Measurements from ENCODE around the gene NDOR1. TPM values are rescaled to one million over a fixed set of nuclear protein-coding genes. Genes with fewer than 3 reads are reported as not detected.

Gene NDOR1
- total and polyA plus RNA-seq, 2 donors (not counting 3 experiments of a cell fraction or from before 2014, with no cell fraction given) = 13.5 to 26.7 TPM

GRCh38 chr9:137161558-137162486 lies 43.7 kb upstream of the NDOR1 start:
- dilution Hi-C loops (cut with MboI; ENCODE audit: extremely low pct_ligation_motif_present, low sequenced_read_pairs) = no loop called here
- Histone ChIP-seq H4K20me1 (replicated peaks; ENCODE audit: control insufficient read depth, extremely low read depth, insufficient read depth, low read length) (no peaks in the 10 kb centered on the region), H3K27ac (ENCODE audit: insufficient read depth, low read depth, low read length) (no peak overlapping the region), H3K79me2 (ENCODE audit: control insufficient read depth, insufficient read depth, low read length) (no peaks in the 10 kb centered on the region), H3K27me3 (ENCODE audit: control insufficient read depth in 2 of 2, insufficient read depth in 2 of 2, low read length in 2 of 2) (peaks cover 16 to 29% of the 10 kb centered on the region in 2 experiments), H3K9me1 (replicated peaks; ENCODE audit: control insufficient read depth, extremely low read depth, insufficient read depth, low read length) (no peaks in the 10 kb centered on the region), H3K9me3 (replicated peaks; ENCODE audit: control insufficient read depth, insufficient read depth, low read length) (no peaks in the 10 kb centered on the region), H3K36me3 (ENCODE audit: control insufficient read depth in 2 of 2, extremely low read depth in 1 of 2, insufficient read depth in 2 of 2, low read length in 2 of 2) (no peaks in the 10 kb centered on the region), H2AFZ (ENCODE audit: low read depth, low read length) (no peak overlapping the region), H3K4me3 (replicated peaks in 1 of 3; ENCODE audit: insufficient read depth in 1 of 3, low read depth in 1 of 3, low read length in 3 of 3) (no peak overlapping the region), H3K4me2 (ENCODE audit: insufficient read depth, low read length) (no peak overlapping the region), H3K9ac (replicated peaks; ENCODE audit: extremely low read depth, insufficient read depth, low read length) (no peak overlapping the region), H3K4me1 (ENCODE audit: control insufficient read depth, extremely low read depth, insufficient read depth, low read length) (peaks cover 3% of the 10 kb centered on the region)
- DNase-seq (ENCODE audit: low read depth, low spot score) = no peak
- TF ChIP-seq MAX (IDR thresholded peaks at IDR 0.05; ENCODE audit: insufficient read depth, insufficient read length) (no peak), POLR2AphosphoS5 (IDR thresholded peaks at IDR 0.05; ENCODE audit: insufficient read depth, low read depth, low read length) (no peak), CTCF (IDR thresholded peaks at IDR 0.05; ENCODE audit: extremely low read depth in 1 of 2, insufficient read depth in 1 of 2, low read depth in 1 of 2, low read length in 2 of 2) (no peak), EZH2 (IDR thresholded peaks at IDR 0.05; ENCODE audit: borderline replicate concordance, low read depth, low read length, severe bottlenecking) (no peak), JUN (IDR thresholded peaks at IDR 0.05; ENCODE audit: borderline replicate concordance, insufficient read depth, insufficient read length, low read depth) (no peak), MYC (IDR thresholded peaks at IDR 0.05; ENCODE audit: low read depth, low read length) (no peak), FOS (IDR thresholded peaks at IDR 0.05; ENCODE audit: borderline replicate concordance, insufficient read depth, low read length) (no peak), GATA2 (IDR thresholded peaks at IDR 0.05; ENCODE audit: insufficient read depth, insufficient read length, low read depth, low read length) (no peak), POLR2A (IDR thresholded peaks at IDR 0.05; ENCODE audit: low read depth, low read length) (no peak)
- POLR2A ChIA-PET = no interaction called here
- no peak for FAIRE-seq
- CTCF ChIA-PET = interaction anchor here (1.2 to 1.5 kb wide), 2 partner anchors 9 to 14 kb away, joined by 4 to 12 read pairs; no protein-coding TSS in a partner anchor
- BruUV-seq (replicated peaks) = no TSS peak
- intact Hi-C loops (cut with micrococcal nuclease) = no loop called here

Data from endothelial cell of umbilical vein (primary cell).